ENCODE data around the gene PRRT3. TPM values are rescaled to one million over a fixed set of nuclear protein-coding genes. Genes with fewer than 3 reads are reported as not detected.
A peak's percentile ranks its signal among the peaks of the same experiment; 100 is the strongest.

Gene PRRT3
- total and polyA plus RNA-seq, 9 of the 15 experiments (the other 6 are each of a cell fraction or from before 2014, with no cell fraction given) = 0.06 to 1.9 (median 1.2) TPM

DNA sequence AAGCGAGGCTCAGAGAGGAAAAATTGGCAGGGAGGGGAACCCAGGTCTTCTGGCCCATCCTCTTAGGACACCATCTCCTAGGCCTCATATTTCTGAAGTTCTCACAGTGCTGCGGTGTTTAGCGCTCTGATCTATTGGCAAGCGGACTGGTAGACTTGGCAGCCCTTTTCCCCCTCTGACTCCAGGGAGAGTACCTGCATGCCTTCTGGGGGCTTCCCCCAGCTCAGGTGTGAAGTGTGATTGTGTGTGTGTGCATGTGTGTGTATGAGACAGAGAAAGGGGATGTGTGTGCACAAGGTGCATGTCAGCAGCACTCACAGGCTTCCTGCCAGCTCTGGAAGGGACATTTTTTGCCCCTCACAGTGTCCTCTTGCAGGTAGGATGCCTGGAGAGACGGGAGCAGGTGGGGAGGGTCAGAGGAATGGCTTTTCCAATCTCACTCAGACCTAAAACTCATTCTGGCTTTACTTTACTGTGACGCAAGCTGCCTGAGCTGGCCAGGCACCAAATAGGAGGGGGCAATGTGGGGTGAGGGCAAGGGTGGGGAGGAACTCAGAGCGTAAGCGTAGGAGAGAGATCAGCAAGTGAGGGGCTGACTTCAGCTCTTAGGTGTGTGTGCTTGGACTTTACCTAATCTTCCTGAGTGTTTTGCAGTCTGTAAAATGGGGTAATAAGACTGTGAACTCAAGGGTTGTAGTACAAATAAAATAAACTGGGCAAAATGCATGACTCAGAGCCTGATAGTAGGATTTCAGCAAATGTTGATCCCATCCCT is 53.6 kb downstream of the PRRT3 start:
- 72% methylated on average over 8 of the region's 8 CpGs for WGBS (ENCODE audit: insufficient coverage, low coverage, missing lambda C conversion rate)
- H3K9ac ChIP-seq (ENCODE audit: insufficient read depth in 1 of 2, low read depth in 2 of 2, low read length in 2 of 2) = peak overlapping the region in 1 of 2 experiments; percentile 38; a peak in 1 of 4 replicates
- intact Hi-C loops (cut with micrococcal nuclease) = no loop called here
- H3K27ac ChIP-seq (ENCODE audit: extremely low read depth, low read depth, low read length) = peak overlapping the region; percentile 74; the same call in 1 of the 3 replicates
- H3K4me1 ChIP-seq (replicated peaks in 1 of 2; ENCODE audit: control insufficient read depth in 2 of 2, insufficient read depth in 2 of 2, low read length in 2 of 2) = peaks cover 38 to 48% of the 10 kb centered on the region in 2 experiments
- no peaks in the 10 kb centered on the region for H3K9me1 ChIP-seq (ENCODE audit: control insufficient read depth, insufficient read depth, low read length)
- FAIRE-seq (no peak), DNase-seq (ENCODE audit: extremely low read depth in 1 of 4, low spot score in 3 of 4) (peak in 1 of 4 experiments; percentile 44), ATAC-seq (peak; percentile 3; the same call in 2 of the 3 replicates)
- H3K27me3 ChIP-seq (ENCODE audit: control insufficient read depth in 2 of 2, insufficient read depth in 2 of 2, low read length in 2 of 2) = no peaks in the 10 kb centered on the region
- H4K20me1 ChIP-seq (replicated peaks; ENCODE audit: control insufficient read depth, insufficient read depth, low read length) = no peaks in the 10 kb centered on the region
- no peak overlapping the region for H3K4me3 ChIP-seq
- peaks cover 12% of the 10 kb centered on the region for H3K36me3 ChIP-seq (ENCODE audit: control insufficient read depth, insufficient read depth, low read length)
- POLR2A ChIA-PET = interaction anchor here (1.0 to 1.7 kb wide), 3 partner anchors 9 to 33 kb away, joined by 3 to 9 read pairs (median 4); no protein-coding TSS in a partner anchor
- CTCF ChIA-PET (ENCODE audit: low intra/inter-chr PET ratio) = no interaction called here
- H3K79me2 ChIP-seq (ENCODE audit: control insufficient read depth, insufficient read depth, low read length) = peaks cover 4% of the 10 kb centered on the region
- BruUV-seq (replicated peaks) = no TSS peak
- peak overlapping the region; percentile 43; the same call in 1 of the 2 replicates for H2AFZ ChIP-seq (ENCODE audit: low read depth, low read length)
- in situ Hi-C loops (cut with MboI) = no loop called here
- H3K9me3 ChIP-seq (replicated peaks; ENCODE audit: control insufficient read depth, insufficient read depth, low read depth, low read length) = no peaks in the 10 kb centered on the region
- no peak overlapping the region; the same call in 1 of the 2 replicates for H3K4me2 ChIP-seq (ENCODE audit: insufficient read depth, low read length)
- TF ChIP-seq PHF20 (IDR thresholded peaks at IDR 0.05; ENCODE audit: partially characterized antibody) (peak; percentile 43), RBM25 (IDR thresholded peaks at IDR 0.05; ENCODE audit: low read depth, low read length, severe bottlenecking) (peak; percentile 77), CBX3 (IDR thresholded peaks at IDR 0.05; ENCODE audit: borderline replicate concordance in 1 of 2, low read length in 2 of 2) (0 out of 3 replicates have a peak, but pooled peaks of 1 of the 2 experiments have one; percentile 15), ZBTB33 (CRISPR knock-in tag; IDR thresholded peaks at IDR 0.05) (peak; percentile 89), ZBED1 (IDR thresholded peaks at IDR 0.05) (no peak), ZFX (CRISPR knock-in tag; IDR thresholded peaks at IDR 0.05) (peak; percentile 42; the same call in 1 of the 2 replicates), NFIC (IDR thresholded peaks at IDR 0.05) (peak; percentile 48), CXXC5 (CRISPR knock-in tag; IDR thresholded peaks at IDR 0.05) (no peak), KDM1A (IDR thresholded peaks at IDR 0.05) (0 out of 4 replicates have a peak, but pooled peaks of 1 of the 2 experiments have one; percentile 8), ILK (tag; IDR thresholded peaks at IDR 0.05; ENCODE audit: borderline replicate concordance, low read depth) (no peak), CEBPB (tag; IDR thresholded peaks at IDR 0.05) (peak; percentile 43)

Data from K562 (cell line).